HepG2 (cell line): ENCODE data around the gene PRKN. TPM values are rescaled to one million over a fixed set of nuclear protein-coding genes. Genes with fewer than 3 reads are reported as not detected.

Experiments used
- ATAC-seq: fragments of 200-7000 bp; cut with Tn5 transposase; 3 replicates; pipeline ENCODE4 v1.9.1; 2020; ENCODE audit warnings: mild to moderate bottlenecking, moderate library complexity
- BruUV-seq: library from RNA; stranded (reverse); fragments of 400-500 nt; replicated peaks from 2 replicates; lab custom pipeline; 2021; lab: Mats Ljungman, UMichigan
- CTCF ChIA-PET: fragments of 300-600 bp; formaldehyde crosslinking; extraction: SDS; loops from one replicate; lab custom pipeline; 2021; ENCODE audit warnings: low total read pairs, inconsistent platforms, low intra/inter-chr PET ratio; lab: Yijun Ruan, JAX
- POLR2A ChIA-PET: fragments of 350-600 bp; sonication (Branson Sonifier 250); formaldehyde crosslinking; loops from one replicate; lab custom pipeline; 2020; ENCODE audit warnings: antibody characterized with exemption, inconsistent platforms; lab: Yijun Ruan, JAX
- DNase-seq: peaks from one replicate; pipeline ENCODE4 v3.0.0-alpha.2; 2015; ENCODE audit warnings: low spot score
- FAIRE-seq: peaks from 3 replicates; lab custom pipeline; 2011; peaks lifted over from hg19 to GRCh38; lab: Jason Lieb, UNC
- H2AFZ ChIP-seq: one replicate; pipeline ENCODE4 v1.6.1; 2011; ENCODE audit warnings: low read length, inconsistent platforms
- H3K27ac ChIP-seq: fragments of 300-600 bp; 3 replicates; pipeline ENCODE4 v1.8.0; 2011; ENCODE audit warnings: mixed run types, mild to moderate bottlenecking, mixed read lengths, low read length, inconsistent platforms; ENCODE audit not compliant: insufficient read depth; ENCODE audit errors: extremely low read length
- H3K27me3 ChIP-seq, 2 experiments: fragments of 200-600 bp in 1 of 2; 2 replicates in 1 of 2; 3 replicates in 1 of 2; pipeline versions ENCODE4 v1.6.0 to v1.8.0; 2011; ENCODE audit warnings: low read length in 2 of 2, mild to moderate bottlenecking in 2 of 2, moderate library complexity in 2 of 2, inconsistent platforms in 1 of 2; ENCODE audit not compliant: insufficient read depth in 2 of 2, control insufficient read depth in 1 of 2
- H3K36me3 ChIP-seq, 2 experiments: fragments of 200-600 bp in 1 of 2; replicated peaks in 1 of 2; 2 replicates in 1 of 2; 3 replicates in 1 of 2; pipeline versions ENCODE4 v1.5.1 to v1.8.0; 2011; ENCODE audit warnings: low read length in 2 of 2, inconsistent platforms in 1 of 2; ENCODE audit not compliant: insufficient read depth in 2 of 2, control insufficient read depth in 1 of 2
- H3K4me1 ChIP-seq: 2 replicates; pipeline ENCODE4 v1.5.1; 2012; ENCODE audit warnings: low read length, inconsistent platforms; ENCODE audit not compliant: insufficient read depth
- H3K4me2 ChIP-seq: 2 replicates; pipeline ENCODE4 v1.6.0; 2011; ENCODE audit warnings: low read depth, low read length, inconsistent platforms
- H3K4me3 ChIP-seq, 3 experiments: fragments of 200-600 bp in 1 of 3; sonication (generic), shearing (Covaris generic) in 1 of 3; replicated peaks in 1 of 3; 2 replicates each; pipeline ENCODE4 v1.5.1; 2011 to 2016; ENCODE audit warnings: low read length in 3 of 3, inconsistent platforms in 2 of 3, low read depth in 2 of 3, mild to moderate bottlenecking in 2 of 3, control low read depth in 1 of 3, mixed read lengths in 1 of 3; ENCODE audit not compliant: insufficient read depth in 1 of 3
- H3K79me2 ChIP-seq: one replicate; pipeline ENCODE4 v1.6.1; 2011; ENCODE audit warnings: low read length, inconsistent platforms; ENCODE audit not compliant: insufficient read depth
- H3K9ac ChIP-seq: 2 replicates; pipeline ENCODE4 v1.6.0; 2011; ENCODE audit warnings: mild to moderate bottlenecking, low read depth, low read length, inconsistent platforms; ENCODE audit not compliant: insufficient read depth
- H3K9me3 ChIP-seq: 2 replicates; pipeline ENCODE4 v1.5.1; 2012; ENCODE audit warnings: mild to moderate bottlenecking, low read length
- H4K20me1 ChIP-seq: 2 replicates; pipeline ENCODE4 v1.6.0; 2011; ENCODE audit warnings: inconsistent platforms, mild to moderate bottlenecking, low read length, moderate library complexity; ENCODE audit not compliant: insufficient read depth
- GABPA ChIP-seq, 2 experiments: IDR thresholded peaks; 2 replicates each; pipeline ENCODE4 v1.6.1; 2011 to 2016; ENCODE audit warnings: low read depth in 2 of 2, low read length in 1 of 2, missing biosample characterization in 1 of 2, missing genetic modification characterization in 1 of 2
- GABPB1 ChIP-seq: IDR thresholded peaks from 2 replicates; pipeline ENCODE4 v1.6.1; 2016; ENCODE audit warnings: mild to moderate bottlenecking, missing genetic modification reagents, moderate library complexity, missing compliant biosample characterization
- SP4 ChIP-seq: sonication (generic); formaldehyde crosslinking; IDR thresholded peaks from 2 replicates; pipeline ENCODE4 v1.8.1; 2023; ENCODE audit warnings: mild to moderate bottlenecking, missing genetic modification reagents
- TBX2 ChIP-seq: sonication (generic); formaldehyde crosslinking; IDR thresholded peaks from 2 replicates; pipeline ENCODE4 v1.5.0; 2020; ENCODE audit warnings: missing genetic modification reagents, mild to moderate bottlenecking, borderline replicate concordance
- whole genome bisulfite sequencing: methylation state at CpG from one replicate; pipeline ENCODE4 v1.1.6; 2017; ENCODE audit warnings: low lambda C conversion rate; 5-methylcytosine and 5-hydroxymethylcytosine counted together
- in situ Hi-C: cut with HindIII; loops from 2 replicates; pipeline ENCODE4 v1.10.0; 2017; ENCODE audit warnings: low pct_unique_long_range_greater_than_20kb; ENCODE audit not compliant: extremely low pct_ligation_motif_present
- intact Hi-C: fragments of 100-400 bp; cut with micrococcal nuclease; formaldehyde crosslinking; loops from one replicate; pipeline ENCODE4 v1.10.0; 2022; ENCODE audit not compliant: unreplicated experiment
- polyA plus RNA-seq, 8 experiments: library from polyadenylated mRNA; depleted of rRNA in 3 of 8; stranded (reverse) in 7 of 8; unstranded in 1 of 8; fragments of >200 nt; fragmentation: Illumina TruSeq in 4 of 8; extraction: Trizol in 4 of 8; gene quantifications; 2 replicates each; pipeline versions ENCODE4 v1.2.1 to v1.2.3, GENCODE V29; 2011 to 2016; ENCODE audit warnings: low read depth in 4 of 8, missing spikeins in 1 of 8, mixed read lengths in 1 of 8; ENCODE audit not compliant: insufficient read depth in 1 of 8
- total RNA-seq, 5 experiments: library from RNA; depleted of rRNA; stranded (reverse); fragments of >200 nt; fragmentation: Illumina TruSeq; extraction: Trizol; gene quantifications; 2 replicates each; pipeline ENCODE4 v1.2.3, GENCODE V29; 2016; ENCODE audit warnings: low read depth in 1 of 5
- TF ChIP-seq, protein P1 (sequence below): sonication (generic); formaldehyde crosslinking; IDR thresholded peaks from 2 replicates; pipeline ENCODE4 v1.9.0; 2021; ENCODE audit warnings: missing genetic modification reagents, mild to moderate bottlenecking, borderline replicate concordance

PRKN gene
- total and polyA plus RNA-seq, 2 of the 13 experiments (the other 11 are each of a cell fraction or from before 2014, with no cell fraction given) = 0.31 to 0.44 TPM

DNA sequence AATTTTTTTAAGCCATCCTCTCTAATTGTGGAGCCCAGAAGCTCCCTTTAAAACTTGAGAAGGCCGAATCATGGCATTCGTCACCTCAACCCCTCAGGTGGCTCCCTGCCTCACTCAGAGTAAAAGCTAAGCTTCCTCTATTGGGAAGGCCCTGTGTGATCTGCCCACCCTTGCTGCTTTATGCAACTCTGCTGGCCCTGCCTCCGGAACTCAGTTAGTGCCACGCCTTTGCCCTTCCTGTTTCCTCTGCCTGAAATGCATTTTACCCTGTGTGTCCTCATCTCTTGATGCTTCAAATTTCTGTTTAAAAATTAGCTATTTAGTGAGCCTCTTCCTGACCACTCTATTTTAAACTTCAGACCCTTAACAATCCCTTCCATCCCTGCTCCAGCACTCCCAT is 5.9 kb upstream of the PRKN start:
- peak; percentile 32; the same call in 1 of the 2 replicates for TF ChIP-seq GABPA (IDR thresholded peaks at IDR 0.05; ENCODE audit: low read depth, low read length)
- TF ChIP-seq GABPA (CRISPR knock-in tag; IDR thresholded peaks at IDR 0.05; ENCODE audit: low read depth) = peak; percentile 74
- TF ChIP-seq SP4 (CRISPR knock-in tag) = no peak
- TF ChIP-seq, protein P1, sequence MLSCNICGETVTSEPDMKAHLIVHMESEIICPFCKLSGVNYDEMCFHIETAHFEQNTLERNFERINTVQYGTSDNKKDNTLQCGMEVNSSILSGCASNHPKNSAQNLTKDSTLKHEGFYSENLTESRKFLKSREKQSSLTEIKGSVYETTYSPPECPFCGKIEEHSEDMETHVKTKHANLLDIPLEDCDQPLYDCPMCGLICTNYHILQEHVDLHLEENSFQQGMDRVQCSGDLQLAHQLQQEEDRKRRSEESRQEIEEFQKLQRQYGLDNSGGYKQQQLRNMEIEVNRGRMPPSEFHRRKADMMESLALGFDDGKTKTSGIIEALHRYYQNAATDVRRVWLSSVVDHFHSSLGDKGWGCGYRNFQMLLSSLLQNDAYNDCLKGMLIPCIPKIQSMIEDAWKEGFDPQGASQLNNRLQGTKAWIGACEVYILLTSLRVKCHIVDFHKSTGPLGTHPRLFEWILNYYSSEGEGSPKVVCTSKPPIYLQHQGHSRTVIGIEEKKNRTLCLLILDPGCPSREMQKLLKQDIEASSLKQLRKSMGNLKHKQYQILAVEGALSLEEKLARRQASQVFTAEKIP (CRISPR knock-in tag) = no peak
- TF ChIP-seq GABPB1 = peak; percentile 23; the same call in 1 of the 2 replicates
- Histone ChIP-seq H3K79me2 (no peaks in the 10 kb centered on the region), H3K9me3 (no peaks in the 10 kb centered on the region), H3K27ac (no peak overlapping the region), H3K27me3 (no peaks in the 10 kb centered on the region), H3K4me2 (no peak overlapping the region), H4K20me1 (no peaks in the 10 kb centered on the region; the same call in 1 of the 2 replicates), H2AFZ (no peak overlapping the region), H3K4me3 (no peak overlapping the region), H3K4me1 (no peaks in the 10 kb centered on the region), H3K36me3 (no peaks in the 10 kb centered on the region), H3K9ac (no peak overlapping the region)
- FAIRE-seq (no peak), ATAC-seq (no peak), DNase-seq (no peak)
- ChIA-PET POLR2A (no interaction called here), CTCF (no interaction called here)
- WGBS = 29% methylated on average over 4 of the region's 4 CpGs
- in situ Hi-C loops = loop anchor here (25.0 kb wide), 1 partner anchor 896 kb away; no protein-coding TSS in a partner anchor
- intact Hi-C loops = no loop called here
- no TSS peak for BruUV-seq

DNA sequence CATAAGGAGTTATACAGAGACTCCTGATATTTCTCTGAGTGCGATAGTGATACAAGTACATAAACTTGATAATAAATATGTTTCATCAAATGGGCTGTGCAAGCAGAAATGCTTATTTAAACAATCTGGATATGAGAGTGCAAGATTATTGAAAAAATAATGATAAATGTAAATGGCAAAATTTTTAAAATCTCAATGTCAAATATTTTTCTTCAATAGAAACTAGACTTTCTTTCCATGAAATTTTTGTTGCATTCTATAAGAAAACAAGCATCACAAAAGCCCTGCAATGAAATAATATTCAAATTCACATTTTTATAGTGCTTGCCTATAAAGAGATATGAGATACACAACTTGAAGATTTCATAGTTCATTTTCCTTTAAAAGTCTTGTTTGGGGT is 2.9 kb upstream of the PRKN start:
- Histone ChIP-seq H3K9ac (no peak overlapping the region), H4K20me1 (no peaks in the 10 kb centered on the region; the same call in 1 of the 2 replicates), H3K9me3 (no peaks in the 10 kb centered on the region), H3K27me3 (no peaks in the 10 kb centered on the region), H3K36me3 (no peaks in the 10 kb centered on the region), H3K4me3 (no peak overlapping the region), H2AFZ (no peak overlapping the region), H3K4me2 (no peak overlapping the region), H3K27ac (no peak overlapping the region), H3K4me1 (peaks cover 14% of the 10 kb centered on the region), H3K79me2 (no peaks in the 10 kb centered on the region)
- ChIA-PET POLR2A (no interaction called here), CTCF (no interaction called here)
- no peak for TF ChIP-seq TBX2
- in situ Hi-C loops = loop anchor here (25.0 kb wide), 1 partner anchor 893 kb away; no protein-coding TSS in a partner anchor
- FAIRE-seq (no peak), DNase-seq (no peak), ATAC-seq (no peak)
- BruUV-seq = no TSS peak
- intact Hi-C loops = no loop called here
- 96% methylated on average over 1 of the region's 1 CpG for WGBS
